CD4-positive, CD25-positive, alpha-beta regulatory T cell (primary cell): ENCODE measurements around the gene KAZN. TPM values are rescaled to one million over a fixed set of nuclear protein-coding genes. Genes with fewer than 3 reads are reported as not detected.

Source experiments
- ATAC-seq, 2 donors: fragments of 150-1000 bp; cut with Tn5 transposase; one replicate each; pipeline ENCODE4 v1.10.0; 2021; ENCODE audit warnings: low read depth in 2 of 2, moderate number of reproducible peaks in 2 of 2, moderate library complexity in 1 of 2
- DNase-seq, 3 donors: peaks; one replicate each; pipeline versions ENCODE4 v3.0.0 to v3.0.0-alpha.2; 2012 to 2022; ENCODE audit warnings: mixed read lengths in 1 of 3
- H3K27ac ChIP-seq: one replicate; pipeline ENCODE4 v1.7.0; 2013; ENCODE audit warnings: mild to moderate bottlenecking, low read length; ENCODE audit not compliant: insufficient read depth, poor library complexity, severe bottlenecking
- H3K27me3 ChIP-seq: one replicate; pipeline ENCODE4 v1.7.0; 2013; ENCODE audit warnings: low read length; ENCODE audit not compliant: control insufficient read depth, insufficient read depth
- H3K36me3 ChIP-seq: one replicate; pipeline ENCODE4 v1.7.0; 2013; ENCODE audit warnings: mild to moderate bottlenecking, low read length, moderate library complexity; ENCODE audit not compliant: control insufficient read depth, insufficient read depth
- H3K4me1 ChIP-seq: 2 replicates; pipeline ENCODE4 v1.7.0; 2013; ENCODE audit warnings: mild to moderate bottlenecking, low read length; ENCODE audit not compliant: insufficient read depth, control insufficient read depth, poor library complexity, severe bottlenecking
- H3K4me3 ChIP-seq: one replicate; pipeline ENCODE4 v1.7.0; 2013; ENCODE audit warnings: low read depth, mild to moderate bottlenecking, low read length, moderate library complexity
- H3K9me3 ChIP-seq, 2 experiments: 1 replicate in 1 of 2; 2 replicates in 1 of 2; pipeline ENCODE4 v1.7.0; 2013; ENCODE audit warnings: low read length in 2 of 2, mild to moderate bottlenecking in 1 of 2, moderate library complexity in 1 of 2; ENCODE audit not compliant: control insufficient read depth in 2 of 2
- H3K27ac Mint-ChIP-seq, 3 donors: one replicate each; pipeline ENCODE4 v1.8.0; 2020 to 2022; ENCODE audit warnings: mild to moderate bottlenecking in 3 of 3, mixed read lengths in 3 of 3, moderate library complexity in 2 of 3
- H3K27me3 Mint-ChIP-seq: one replicate; pipeline ENCODE4 v1.8.0; 2022; ENCODE audit warnings: mild to moderate bottlenecking, mixed read lengths
- H3K36me3 Mint-ChIP-seq: one replicate; pipeline ENCODE4 v1.8.0; 2020; ENCODE audit warnings: mixed read lengths
- H3K4me1 Mint-ChIP-seq, 4 donors: one replicate each; pipeline ENCODE4 v1.8.0; 2020 to 2022; ENCODE audit warnings: mixed read lengths in 4 of 4, mild to moderate bottlenecking in 1 of 4
- H3K4me3 Mint-ChIP-seq, 4 donors: one replicate each; pipeline ENCODE4 v1.8.0; 2020 to 2022; ENCODE audit warnings: mild to moderate bottlenecking in 4 of 4, mixed read lengths in 4 of 4, moderate library complexity in 3 of 4
- H3K9me3 Mint-ChIP-seq, 7 donors: one replicate each; pipeline ENCODE4 v1.8.0; 2020 to 2022; ENCODE audit warnings: mixed read lengths in 7 of 7, mild to moderate bottlenecking in 3 of 7, moderate library complexity in 2 of 7
- polyA plus RNA-seq, 4 donors: library from polyadenylated mRNA; unstranded; fragments of 300-500 nt; fragmentation: Illumina TruSeq; gene quantifications; one replicate each; pipeline ENCODE4 v1.2.3, GENCODE V29; 2021
- total RNA-seq: library from RNA; stranded (reverse); gene quantifications from one replicate; pipeline ENCODE4 v1.2.3, GENCODE V29; 2022

Gene KAZN
- total and polyA plus RNA-seq, 5 donors from 2014 or later = not detected

DNA sequence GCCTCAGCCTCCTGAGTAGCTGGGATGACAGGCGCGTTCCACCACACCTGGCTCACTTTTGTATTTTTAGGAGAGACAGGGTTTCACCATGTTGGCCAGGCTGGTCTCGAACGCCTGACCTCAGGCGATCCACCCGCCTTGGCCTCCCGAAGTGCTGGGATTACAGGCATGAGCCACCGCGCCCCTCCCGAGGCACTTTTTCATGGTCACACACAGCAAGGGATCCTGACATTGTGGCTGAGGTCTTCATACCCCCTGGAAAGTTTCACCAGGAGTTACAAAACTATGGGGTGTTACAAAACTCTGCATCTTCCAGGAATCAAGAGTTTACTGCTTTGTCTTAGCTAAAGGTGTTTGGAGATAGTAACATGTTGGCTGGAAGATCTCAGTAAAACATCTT is 320.8 kb downstream of the KAZN start:
- no peak for DNase-seq
- no peaks in the 10 kb centered on the region for H3K9me3 ChIP-seq
- H3K36me3 ChIP-seq = no peaks in the 10 kb centered on the region
- H3K27me3 Mint-ChIP-seq = peaks cover 12% of the 10 kb centered on the region
- no peaks in the 10 kb centered on the region for H3K27me3 ChIP-seq
- no peaks in the 10 kb centered on the region for H3K9me3 Mint-ChIP-seq
- no peak overlapping the region for H3K27ac ChIP-seq
- H3K4me1 ChIP-seq = no peaks in the 10 kb centered on the region
- no peak for ATAC-seq
- H3K4me3 ChIP-seq = no peak overlapping the region
- peaks cover 0 to 5% (median 2%) of the 10 kb centered on the region in 4 donors for H3K4me1 Mint-ChIP-seq
- no peak overlapping the region for H3K27ac Mint-ChIP-seq
- H3K36me3 Mint-ChIP-seq = no peaks in the 10 kb centered on the region
- H3K4me3 Mint-ChIP-seq = no peak overlapping the region

DNA sequence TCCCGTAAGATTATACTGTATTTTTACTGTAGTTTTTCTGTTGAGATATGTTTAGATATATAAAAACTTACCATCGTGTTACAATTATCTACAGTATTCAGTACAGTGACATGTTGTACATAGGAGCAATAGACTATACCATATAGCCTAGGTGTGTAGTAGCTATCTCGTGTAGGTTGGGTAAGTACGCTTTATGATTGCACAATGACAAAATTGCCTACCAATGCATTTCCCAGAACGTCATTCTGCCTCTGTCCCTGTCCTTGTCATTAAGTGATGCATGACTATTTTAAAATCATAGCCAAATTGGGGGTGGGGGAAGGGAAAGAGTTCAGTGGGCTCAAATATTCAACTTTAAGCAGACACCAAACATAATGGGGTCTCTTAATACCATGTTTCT is 321.3 kb downstream of the KAZN start:
- H3K27me3 Mint-ChIP-seq = peaks cover 12% of the 10 kb centered on the region
- H3K36me3 Mint-ChIP-seq = no peaks in the 10 kb centered on the region
- H3K36me3 ChIP-seq = no peaks in the 10 kb centered on the region
- no peaks in the 10 kb centered on the region for H3K27me3 ChIP-seq
- ATAC-seq (no peak), DNase-seq (no peak)
- H3K4me1 Mint-ChIP-seq = peaks cover 0 to 5% (median 2%) of the 10 kb centered on the region in 4 donors
- no peak overlapping the region for H3K27ac Mint-ChIP-seq
- H3K4me1 ChIP-seq = peaks cover 3% of the 10 kb centered on the region
- H3K4me3 ChIP-seq = no peak overlapping the region
- no peaks in the 10 kb centered on the region for H3K9me3 Mint-ChIP-seq
- no peaks in the 10 kb centered on the region for H3K9me3 ChIP-seq
- H3K27ac ChIP-seq = no peak overlapping the region
- no peak overlapping the region for H3K4me3 Mint-ChIP-seq

- Mint-ChIP-seq H3K4me1 (peaks cover 3 to 11% (median 4%) of the 10 kb centered on the region in 4 donors), H3K27me3 (peaks cover 24% of the 10 kb centered on the region), H3K27ac (no peak overlapping the region), H3K9me3 (peaks cover 0 to 1% (median 0%) of the 10 kb centered on the region in 7 donors), H3K36me3 (no peaks in the 10 kb centered on the region), H3K4me3 (peak overlapping the region in 1 of 4 donors; percentile 3)
- H3K4me3 ChIP-seq = no peak overlapping the region
- DNase-seq = no peak
- ATAC-seq = no peak
- H3K27me3 ChIP-seq = peaks cover 8% of the 10 kb centered on the region
- no peaks in the 10 kb centered on the region for H3K9me3 ChIP-seq
- no peak overlapping the region for H3K27ac ChIP-seq
- H3K4me1 ChIP-seq = peaks cover 7% of the 10 kb centered on the region
- H3K36me3 ChIP-seq = no peaks in the 10 kb centered on the region
Measured at GRCh38 chr1:14921057-14921456, 322.6 kb downstream of the KAZN start.

GRCh38 chr1:14922942-14923726 is 324.6 kb downstream of the KAZN start:
- peaks cover 7% of the 10 kb centered on the region for H3K4me1 ChIP-seq
- DNase-seq (no peak), ATAC-seq (no peak)
- peaks cover 27% of the 10 kb centered on the region for H3K27me3 Mint-ChIP-seq
- no peak overlapping the region for H3K27ac Mint-ChIP-seq
- H3K27ac ChIP-seq = no peak overlapping the region
- H3K36me3 ChIP-seq = no peaks in the 10 kb centered on the region
- peaks cover 4 to 12% (median 4%) of the 10 kb centered on the region in 4 donors for H3K4me1 Mint-ChIP-seq
- peaks cover 0 to 3% (median 0%) of the 10 kb centered on the region in 7 donors for H3K9me3 Mint-ChIP-seq
- H3K9me3 ChIP-seq = no peaks in the 10 kb centered on the region
- no peaks in the 10 kb centered on the region for H3K36me3 Mint-ChIP-seq
- peak overlapping the region in 2 of 4 donors; percentile 56 to 85 for H3K4me3 Mint-ChIP-seq
- H3K4me3 ChIP-seq = no peak overlapping the region
- peaks cover 17% of the 10 kb centered on the region for H3K27me3 ChIP-seq

DNA sequence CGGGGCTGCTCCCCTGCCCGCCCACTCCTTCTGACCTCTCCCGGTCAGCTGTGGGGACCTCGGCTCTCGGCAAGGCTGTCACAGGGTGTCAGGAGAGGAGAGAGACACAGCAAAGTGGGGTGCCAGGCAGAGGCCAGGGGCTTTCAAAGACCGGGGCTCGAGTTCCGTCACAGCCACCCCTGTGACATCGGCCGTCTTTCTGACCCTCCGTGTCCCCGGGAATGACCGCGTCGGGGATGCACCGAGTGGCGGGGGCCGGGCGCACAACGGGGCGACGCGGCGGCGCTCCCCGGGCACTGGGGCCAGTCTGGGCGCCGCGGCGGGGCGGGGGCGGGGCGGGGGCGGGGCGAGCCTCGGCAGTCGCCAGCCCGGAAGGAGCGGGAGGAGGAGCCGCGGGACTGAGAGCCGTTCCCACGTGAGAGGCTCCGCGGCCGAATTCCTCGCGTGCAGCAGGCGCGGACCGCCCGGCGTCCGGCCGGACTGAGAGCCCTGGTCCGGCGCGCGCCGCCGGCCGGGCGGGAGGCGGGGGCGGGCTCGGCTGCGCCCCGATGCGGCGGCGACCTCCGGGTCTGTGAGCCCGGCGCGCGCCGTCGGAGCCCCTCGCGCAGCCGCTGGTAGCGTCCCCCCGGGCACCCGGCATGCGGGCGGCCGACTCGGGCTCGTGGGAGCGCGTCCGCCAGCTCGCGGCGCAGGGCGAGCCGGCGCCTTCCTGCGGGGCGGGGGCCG is 325.4 kb downstream of the KAZN start:
- H3K9me3 Mint-ChIP-seq = peaks cover 0 to 3% (median 0%) of the 10 kb centered on the region in 7 donors
- peak overlapping the region in 2 of 4 donors; percentile 56 to 85 for H3K4me3 Mint-ChIP-seq
- no peak overlapping the region for H3K27ac ChIP-seq
- H3K4me1 Mint-ChIP-seq = peaks cover 4 to 12% (median 4%) of the 10 kb centered on the region in 4 donors
- peaks cover 17% of the 10 kb centered on the region for H3K27me3 ChIP-seq
- H3K9me3 ChIP-seq = no peaks in the 10 kb centered on the region
- H3K36me3 Mint-ChIP-seq = no peaks in the 10 kb centered on the region
- peaks cover 27% of the 10 kb centered on the region for H3K27me3 Mint-ChIP-seq
- ATAC-seq (no peak), DNase-seq (peak in 1 of 3 donors; percentile 33)
- H3K27ac Mint-ChIP-seq = no peak overlapping the region
- H3K36me3 ChIP-seq = no peaks in the 10 kb centered on the region
- peaks cover 7% of the 10 kb centered on the region for H3K4me1 ChIP-seq
- H3K4me3 ChIP-seq = no peak overlapping the region

DNA sequence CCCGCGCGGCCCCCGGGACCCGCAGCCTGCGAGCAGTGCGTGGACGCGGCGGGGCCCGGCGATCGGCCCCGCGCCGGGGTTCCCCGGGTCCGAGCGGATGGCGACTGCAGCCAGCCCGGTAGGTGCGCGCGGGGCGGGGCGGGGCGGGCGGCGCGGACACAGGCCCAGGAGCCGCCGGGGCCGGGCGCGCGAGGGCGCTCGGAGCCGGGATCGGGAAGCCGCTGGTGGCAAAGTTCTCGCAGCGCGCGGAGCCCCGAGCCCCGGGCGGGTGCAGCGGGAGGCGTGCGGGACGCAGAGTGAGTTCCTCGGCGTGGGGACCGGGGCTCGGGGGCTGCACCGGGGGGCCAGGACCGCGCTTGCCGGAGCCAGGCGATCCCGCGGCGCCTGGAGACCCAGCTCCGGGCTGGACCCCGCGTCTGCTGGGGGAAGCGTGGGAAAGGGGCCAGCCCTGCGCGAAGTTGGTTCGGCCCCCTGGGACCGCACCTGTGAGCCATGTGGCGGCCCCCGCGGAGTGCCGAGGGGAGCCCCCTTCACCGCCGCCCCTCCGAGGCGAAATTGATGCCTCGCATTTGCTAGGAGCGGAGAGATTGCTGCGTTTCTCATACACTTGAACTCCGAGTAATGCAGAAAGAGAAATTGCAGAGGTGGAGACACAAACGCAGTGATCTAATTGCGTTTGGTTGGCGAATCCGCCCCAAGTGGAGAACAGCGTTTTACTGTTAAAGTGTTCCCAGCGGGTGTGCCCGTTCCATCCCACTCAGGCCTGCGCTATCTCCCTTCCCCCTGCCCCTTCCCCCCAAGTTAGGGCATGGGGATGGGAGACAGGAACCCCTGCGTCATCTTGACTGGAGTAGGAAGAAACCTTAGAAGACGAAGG is 326.2 kb downstream of the KAZN start:
- peaks cover 4 to 12% (median 4%) of the 10 kb centered on the region in 4 donors for H3K4me1 Mint-ChIP-seq
- ATAC-seq (no peak), DNase-seq (no peak)
- peaks cover 0 to 3% (median 0%) of the 10 kb centered on the region in 7 donors for H3K9me3 Mint-ChIP-seq
- no peaks in the 10 kb centered on the region for H3K36me3 Mint-ChIP-seq
- Histone ChIP-seq H3K4me3 (no peak overlapping the region), H3K4me1 (peaks cover 7% of the 10 kb centered on the region), H3K27ac (no peak overlapping the region), H3K27me3 (peaks cover 17% of the 10 kb centered on the region), H3K9me3 (no peaks in the 10 kb centered on the region), H3K36me3 (no peaks in the 10 kb centered on the region)
- H3K4me3 Mint-ChIP-seq = peak overlapping the region in 1 of 4 donors; percentile 35
- H3K27ac Mint-ChIP-seq = no peak overlapping the region
- peaks cover 27% of the 10 kb centered on the region for H3K27me3 Mint-ChIP-seq

DNA sequence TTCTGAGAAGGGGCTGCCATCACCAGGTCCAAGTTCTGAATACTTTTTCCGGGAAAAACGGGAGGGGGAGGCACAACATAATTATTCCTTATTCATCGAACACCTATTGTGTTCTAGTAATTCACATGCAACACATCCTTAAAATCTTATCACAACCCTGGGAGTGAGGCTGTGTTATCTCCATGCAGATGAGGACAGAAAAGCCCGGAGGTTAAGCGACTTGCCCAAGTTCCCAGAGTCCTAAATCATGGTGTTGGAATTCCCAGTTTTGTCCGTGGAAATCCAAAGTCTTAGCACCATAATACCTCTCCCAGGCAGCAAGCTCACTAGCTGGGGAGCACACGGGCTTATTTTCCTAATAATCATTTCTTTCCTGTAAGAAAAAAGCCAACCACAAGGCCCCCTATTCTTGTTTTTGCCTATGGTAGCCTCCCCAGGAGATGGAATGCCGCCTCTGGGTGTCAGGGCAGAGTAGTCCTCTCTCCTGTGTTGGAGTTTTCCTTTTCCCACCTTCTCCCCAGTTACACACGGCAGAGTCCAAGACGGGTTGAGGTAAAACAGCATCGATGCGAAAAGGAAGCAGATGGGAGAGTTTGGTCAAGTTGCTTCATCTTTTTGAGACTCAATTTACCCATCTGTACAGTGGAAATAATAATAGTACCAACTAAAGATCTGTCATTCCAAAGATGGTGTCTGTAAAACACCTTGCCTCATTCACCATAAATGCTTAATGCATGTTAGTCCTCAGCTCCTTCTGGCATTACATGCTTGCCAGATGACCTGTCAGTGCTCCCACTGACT is 327.1 kb downstream of the KAZN start:
- Mint-ChIP-seq H3K4me3 (peak overlapping the region in 2 of 4 donors; percentile 44 to 60), H3K27me3 (peaks cover 27% of the 10 kb centered on the region)

More for the DNA sequence above, 327.1 kb downstream of the KAZN start:
- H3K36me3 ChIP-seq = no peaks in the 10 kb centered on the region
- no peaks in the 10 kb centered on the region for H3K9me3 ChIP-seq
- Mint-ChIP-seq H3K36me3 (no peaks in the 10 kb centered on the region), H3K4me1 (peaks cover 4 to 12% (median 4%) of the 10 kb centered on the region in 4 donors), H3K9me3 (peaks cover 0 to 3% (median 0%) of the 10 kb centered on the region in 7 donors), H3K27ac (no peak overlapping the region)
- H3K4me1 ChIP-seq = peaks cover 7% of the 10 kb centered on the region
- no peak for DNase-seq
- no peak overlapping the region for H3K4me3 ChIP-seq
- no peak overlapping the region for H3K27ac ChIP-seq
- ATAC-seq = no peak
- peaks cover 17% of the 10 kb centered on the region for H3K27me3 ChIP-seq
